Activated naive CD4-positive, alpha-beta T cell treated with anti-CD3 and anti-CD28 coated beads, Interleukin-2, amount 50 U/mL, for 72 hours (primary cell): ENCODE data around the gene ADARB2. TPM values are rescaled to one million over a fixed set of nuclear protein-coding genes. Genes with fewer than 3 reads are reported as not detected.

Experiments
- ATAC-seq, 2 donors: fragments of 150-1000 bp; cut with Tn5 transposase; 2 replicates each; pipeline ENCODE4 v1.10.0; 2021; ENCODE audit warnings: mild to moderate bottlenecking in 2 of 2, moderate library complexity in 2 of 2
- DNase-seq, 2 donors: peaks; one replicate each; pipeline ENCODE4 v3.0.0; 2021 to 2022; ENCODE audit warnings: low spot score in 2 of 2
- H3K27ac Mint-ChIP-seq, 2 donors: one replicate each; pipeline ENCODE4 v1.8.0; 2022; ENCODE audit warnings: mild to moderate bottlenecking in 2 of 2, mixed read lengths in 2 of 2
- H3K36me3 Mint-ChIP-seq, 2 donors: one replicate each; pipeline ENCODE4 v1.8.0; 2022; ENCODE audit warnings: mixed read lengths in 2 of 2
- H3K9me3 Mint-ChIP-seq, 2 donors: one replicate each; pipeline ENCODE4 v1.8.0; 2022; ENCODE audit warnings: mixed read lengths in 2 of 2
- total RNA-seq, 2 donors: library from RNA; stranded (reverse); gene quantifications; one replicate each; pipeline ENCODE4 v1.2.3, GENCODE V29; 2022

Gene ADARB2
- total RNA-seq, 2 donors from 2014 or later, result 0.27 TPM; not detected in 1

DNA sequence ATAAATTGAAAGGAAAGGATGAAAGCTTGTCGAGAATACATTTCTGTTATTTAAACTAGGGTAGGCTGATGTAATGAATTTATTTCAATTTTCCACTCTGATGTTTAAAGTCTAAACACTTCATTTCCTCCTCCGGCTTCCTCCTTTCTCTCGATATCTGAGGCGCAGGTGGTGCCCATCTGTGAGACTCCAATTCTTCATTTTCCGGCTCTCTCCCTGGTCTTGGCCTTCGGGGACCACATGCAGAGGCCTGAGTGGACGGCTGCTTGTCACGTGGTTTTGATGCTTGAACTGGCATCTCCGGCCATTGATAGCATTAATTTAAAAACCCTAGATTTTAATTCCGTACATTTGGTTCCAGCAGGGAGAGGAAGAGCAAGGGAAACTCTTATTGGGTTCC is 5.8 kb upstream of the ADARB2 start:
- peaks cover 0 to 7% of the 10 kb centered on the region in 2 donors for H3K36me3 Mint-ChIP-seq
- H3K9me3 Mint-ChIP-seq, result peaks cover 2 to 3% of the 10 kb centered on the region in 2 donors
- ATAC-seq, result no peak
- no peak overlapping the region for H3K27ac Mint-ChIP-seq
- DNase-seq, result no peak

DNA sequence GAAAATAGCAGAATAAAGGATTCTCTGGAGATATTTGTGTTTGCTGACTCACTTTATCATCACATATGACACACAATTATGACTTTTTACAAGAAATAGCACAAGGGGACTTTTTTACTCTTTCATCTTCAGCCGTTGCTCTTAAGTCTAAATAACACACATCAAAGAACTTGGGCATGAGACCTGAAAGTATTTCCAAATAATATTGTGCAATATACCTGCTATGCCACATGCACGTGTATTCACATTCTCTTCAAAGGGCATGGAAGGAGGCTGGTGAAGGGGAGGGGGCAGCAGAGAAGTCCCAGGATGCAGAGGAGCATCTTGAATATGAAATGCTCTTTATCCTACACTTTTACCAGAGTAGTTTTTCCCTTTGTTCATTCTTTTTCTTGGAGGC is 4.1 kb upstream of the ADARB2 start:
- H3K27ac Mint-ChIP-seq, result no peak overlapping the region
- ATAC-seq, result no peak
- no peaks in the 10 kb centered on the region for H3K9me3 Mint-ChIP-seq
- DNase-seq, result no peak
- H3K36me3 Mint-ChIP-seq, result no peaks in the 10 kb centered on the region

DNA sequence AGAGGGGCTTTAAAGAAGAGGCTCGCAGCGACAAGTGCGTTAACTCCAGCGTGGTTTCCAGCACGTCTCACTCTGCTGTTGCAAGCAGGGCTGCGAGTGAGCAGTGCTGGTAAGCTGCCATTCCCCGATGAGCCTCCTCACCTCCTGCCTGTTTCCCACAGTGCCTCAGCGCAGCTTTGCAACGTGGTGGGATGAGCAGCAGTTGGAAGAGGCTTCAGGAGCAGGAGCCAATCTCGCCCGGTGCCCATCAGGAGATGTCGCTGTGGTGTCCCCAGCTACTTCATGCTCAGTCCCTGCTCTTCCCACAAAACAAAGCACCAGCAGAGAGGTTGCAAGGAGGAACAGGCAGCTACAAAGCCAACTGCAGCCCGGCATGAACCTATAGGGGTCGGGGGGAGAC is 2.4 kb upstream of the ADARB2 start:
- no peak for DNase-seq
- no peaks in the 10 kb centered on the region for H3K36me3 Mint-ChIP-seq

DNA sequence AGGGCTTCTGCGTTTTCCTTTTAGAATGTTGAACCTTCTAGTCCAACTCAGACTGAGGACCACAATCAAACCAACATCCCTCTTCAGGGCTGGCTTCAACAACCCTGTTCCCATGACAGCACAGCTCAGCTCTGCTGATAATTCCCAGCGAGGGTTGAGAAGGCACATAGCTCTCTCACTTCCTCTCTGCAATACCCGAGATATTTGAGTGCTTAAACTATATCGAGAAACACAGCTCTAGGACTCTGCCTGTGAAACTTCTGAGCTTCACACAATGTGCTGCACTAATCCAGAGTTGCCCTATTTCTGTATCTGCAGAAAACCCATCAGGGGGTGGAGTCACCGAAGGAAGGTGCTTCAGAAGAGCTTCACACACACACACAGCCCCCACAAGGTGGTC is 1.6 kb upstream of the ADARB2 start:
- no peaks in the 10 kb centered on the region for H3K9me3 Mint-ChIP-seq
- no peak overlapping the region for H3K27ac Mint-ChIP-seq
- H3K36me3 Mint-ChIP-seq, result no peaks in the 10 kb centered on the region
- ATAC-seq (no peak), DNase-seq (no peak)

More for the DNA sequence above, 2.4 kb upstream of the ADARB2 start:
- ATAC-seq, result no peak
- Mint-ChIP-seq H3K9me3 (no peaks in the 10 kb centered on the region), H3K27ac (no peak overlapping the region)

DNA sequence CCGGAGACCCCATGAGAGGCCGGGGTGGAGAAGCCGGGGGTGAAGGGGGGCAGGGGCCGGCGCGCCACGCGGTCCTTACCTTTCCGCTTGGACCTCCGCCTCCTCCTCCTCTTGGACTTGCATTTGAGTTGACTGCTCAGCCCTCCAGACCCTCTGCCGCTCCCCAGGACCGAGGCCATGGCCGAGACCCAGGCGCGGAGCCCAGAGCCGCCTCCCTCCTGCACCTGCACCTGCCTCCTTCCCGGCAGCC is 428 bp downstream of the ADARB2 start:
- no peak for DNase-seq
- no peak for ATAC-seq
- Mint-ChIP-seq H3K27ac (no peak overlapping the region), H3K36me3 (no peaks in the 10 kb centered on the region), H3K9me3 (no peaks in the 10 kb centered on the region)

DNA sequence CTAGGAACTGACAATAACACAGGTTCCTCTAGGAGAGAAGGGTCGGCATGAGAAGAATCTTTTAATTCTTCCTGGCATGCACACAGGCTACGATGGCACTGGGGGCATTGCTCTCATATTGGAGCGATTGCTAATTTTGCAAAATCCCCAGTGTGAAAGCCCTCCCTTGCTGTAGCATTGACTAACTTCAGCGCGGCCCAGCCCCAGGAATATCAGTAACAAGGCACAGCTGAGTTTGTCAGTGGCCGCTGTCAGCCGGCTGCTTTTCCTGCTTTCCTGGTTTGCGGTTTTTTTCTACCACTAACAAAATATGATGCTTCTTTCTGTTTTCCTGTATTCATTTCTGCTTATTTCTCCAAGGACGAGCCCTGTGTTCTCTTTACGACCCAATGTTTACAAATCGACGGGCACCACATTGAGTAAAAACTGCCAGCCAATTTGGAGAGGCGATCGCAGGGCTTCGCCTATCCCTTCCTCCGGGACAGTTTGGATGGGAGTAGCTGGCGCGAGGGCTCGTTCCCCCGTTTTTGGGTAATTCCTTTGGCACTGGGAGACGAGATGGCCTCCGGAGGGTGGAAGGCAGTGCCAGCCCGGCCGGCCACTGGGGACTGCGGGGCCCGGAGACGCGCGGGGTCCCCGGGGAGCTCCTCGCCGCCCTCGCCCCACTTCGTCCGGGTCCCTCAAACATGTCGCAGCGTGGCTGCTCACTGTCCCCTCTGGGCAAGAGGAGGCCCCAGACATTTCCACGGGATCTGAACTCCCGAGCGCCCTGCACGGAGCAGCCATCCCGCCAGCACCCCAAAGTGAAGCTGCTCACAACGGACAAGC is 967 bp downstream of the ADARB2 start:
- no peak for DNase-seq
- peak in 1 of 2 donors; percentile 8 for ATAC-seq
- no peak overlapping the region for H3K27ac Mint-ChIP-seq
- no peaks in the 10 kb centered on the region for H3K9me3 Mint-ChIP-seq
- H3K36me3 Mint-ChIP-seq, result no peaks in the 10 kb centered on the region

DNA sequence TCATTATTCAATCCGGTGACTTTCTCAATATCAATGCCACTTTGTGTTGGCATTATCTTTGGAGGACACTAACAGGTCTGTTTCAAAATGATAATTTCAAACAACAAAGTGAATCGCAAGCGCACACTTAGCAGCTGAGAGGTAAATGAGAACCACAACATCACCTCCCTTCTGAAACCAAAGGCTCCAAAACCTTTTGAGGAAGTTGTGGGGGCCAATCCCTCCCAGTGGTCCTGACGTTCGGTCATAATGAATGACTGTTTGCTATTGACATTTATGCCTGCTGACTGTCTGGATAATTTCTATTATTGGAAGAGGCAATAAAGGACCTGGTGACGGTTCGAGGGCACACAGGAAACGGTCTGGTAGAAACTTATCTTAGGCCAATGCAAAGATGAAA is 1.8 kb downstream of the ADARB2 start:
- H3K36me3 Mint-ChIP-seq, result no peaks in the 10 kb centered on the region
- no peaks in the 10 kb centered on the region for H3K9me3 Mint-ChIP-seq
- no peak overlapping the region for H3K27ac Mint-ChIP-seq

DNA sequence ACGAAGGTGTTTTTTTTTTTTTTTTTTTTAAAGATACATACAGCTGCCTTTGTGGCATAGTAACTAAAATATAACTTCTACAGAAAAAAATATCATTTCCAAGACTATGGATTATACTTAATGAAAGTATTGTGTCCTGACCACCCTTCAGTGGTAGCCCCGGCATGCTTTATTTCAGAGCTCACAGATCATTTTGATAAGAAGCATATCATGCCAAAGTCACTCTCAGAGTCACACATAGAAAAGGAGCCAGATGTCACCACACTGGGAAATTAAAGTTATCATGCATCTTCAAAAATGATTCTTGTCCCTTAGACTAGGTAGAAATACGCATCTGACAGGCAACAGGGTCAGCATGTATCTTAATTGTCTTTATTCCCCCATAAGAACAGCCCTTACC is 3.0 kb downstream of the ADARB2 start:
- Mint-ChIP-seq H3K27ac (no peak overlapping the region), H3K9me3 (no peaks in the 10 kb centered on the region), H3K36me3 (no peaks in the 10 kb centered on the region)
- DNase-seq, result no peak
- no peak for ATAC-seq

More for the DNA sequence above, 1.8 kb downstream of the ADARB2 start:
- no peak for DNase-seq
- ATAC-seq, result no peak

DNA sequence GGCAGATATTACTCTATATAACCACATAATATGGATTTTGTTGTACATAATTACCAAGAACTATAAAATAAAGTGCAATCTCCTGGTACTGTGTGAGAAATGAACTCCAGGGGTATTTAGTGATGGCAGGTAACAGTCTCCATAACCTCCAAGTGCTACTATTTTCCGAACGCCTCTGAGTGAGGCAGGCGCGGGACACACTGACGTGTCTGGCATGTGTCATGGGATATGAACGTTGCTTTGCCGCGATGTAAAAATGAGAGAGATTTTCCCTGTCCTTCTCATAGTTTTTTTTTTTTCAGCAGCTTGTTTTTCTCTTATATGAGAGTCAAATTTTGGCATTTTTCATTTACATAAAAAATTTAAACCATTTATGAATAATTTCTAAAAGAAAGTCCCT is 3.6 kb downstream of the ADARB2 start:
- H3K36me3 Mint-ChIP-seq, result no peaks in the 10 kb centered on the region
- H3K9me3 Mint-ChIP-seq, result no peaks in the 10 kb centered on the region
- H3K27ac Mint-ChIP-seq, result no peak overlapping the region
- DNase-seq (no peak), ATAC-seq (no peak)

DNA sequence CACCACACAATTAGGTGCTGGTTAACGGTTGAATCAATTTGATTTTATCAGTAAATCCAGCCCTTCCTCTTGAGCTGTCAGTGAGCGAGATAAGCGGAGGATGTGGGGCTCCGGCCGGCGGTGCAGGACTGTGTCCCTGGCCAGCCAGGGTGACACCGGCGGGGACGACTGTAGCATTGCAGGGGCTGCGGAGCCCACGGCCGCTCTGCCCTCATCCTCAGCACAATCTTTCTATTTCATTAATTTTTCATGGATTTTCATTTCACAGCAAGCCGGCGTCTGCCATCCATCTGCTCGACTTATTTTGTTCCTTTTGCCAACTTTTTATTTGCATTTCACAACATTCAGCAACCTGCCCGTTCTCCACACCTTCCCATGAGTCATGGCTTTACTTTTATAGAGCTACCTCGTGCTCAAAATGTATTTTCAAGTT is 4.7 kb downstream of the ADARB2 start:
- no peaks in the 10 kb centered on the region for H3K36me3 Mint-ChIP-seq
- H3K9me3 Mint-ChIP-seq, result no peaks in the 10 kb centered on the region
- ATAC-seq (no peak), DNase-seq (no peak)
- no peak overlapping the region for H3K27ac Mint-ChIP-seq

DNA sequence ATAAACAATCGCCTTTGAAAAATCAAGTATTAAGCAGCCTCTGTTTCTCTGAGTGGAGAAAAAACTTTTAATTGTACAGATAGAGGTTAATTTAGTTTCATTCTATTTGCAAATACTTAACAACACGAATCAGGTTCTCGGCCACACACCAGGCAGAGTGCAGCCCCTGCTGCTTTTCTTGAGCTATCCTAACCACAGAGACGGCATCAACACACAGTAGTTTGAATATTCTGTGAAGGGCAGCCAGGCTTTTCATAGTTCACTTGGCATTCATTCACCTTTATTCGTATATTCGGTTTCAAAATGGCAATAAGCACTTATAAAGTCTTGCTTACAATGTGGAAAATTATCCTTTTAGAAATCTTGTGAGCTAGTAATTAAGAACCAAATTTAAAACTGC is 5.7 kb downstream of the ADARB2 start:
- H3K27ac Mint-ChIP-seq, result no peak overlapping the region
- no peaks in the 10 kb centered on the region for H3K9me3 Mint-ChIP-seq
- no peak for ATAC-seq
- H3K36me3 Mint-ChIP-seq, result no peaks in the 10 kb centered on the region
- DNase-seq, result no peak

DNA sequence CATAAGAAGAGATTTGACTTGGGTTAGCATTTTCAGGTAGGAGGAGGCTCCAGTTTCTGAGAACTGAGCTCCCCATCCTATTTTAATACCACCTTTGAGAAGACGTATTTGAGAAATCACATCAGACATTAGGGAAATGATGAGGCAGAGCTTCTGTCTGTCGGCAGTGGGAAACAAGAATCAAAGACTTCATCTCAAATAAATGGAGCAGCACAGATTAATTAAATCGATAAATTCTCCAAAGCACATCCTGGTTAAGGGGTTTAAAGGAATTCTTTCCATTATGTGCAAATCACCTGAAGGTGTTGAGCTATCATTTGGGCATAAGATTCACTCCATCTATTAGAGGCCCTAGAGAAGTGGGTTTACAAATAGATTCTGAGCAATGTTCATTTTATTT is 7.6 kb downstream of the ADARB2 start:
- Mint-ChIP-seq H3K36me3 (no peaks in the 10 kb centered on the region), H3K9me3 (no peaks in the 10 kb centered on the region), H3K27ac (no peak overlapping the region)
- no peak for ATAC-seq
- no peak for DNase-seq

DNA sequence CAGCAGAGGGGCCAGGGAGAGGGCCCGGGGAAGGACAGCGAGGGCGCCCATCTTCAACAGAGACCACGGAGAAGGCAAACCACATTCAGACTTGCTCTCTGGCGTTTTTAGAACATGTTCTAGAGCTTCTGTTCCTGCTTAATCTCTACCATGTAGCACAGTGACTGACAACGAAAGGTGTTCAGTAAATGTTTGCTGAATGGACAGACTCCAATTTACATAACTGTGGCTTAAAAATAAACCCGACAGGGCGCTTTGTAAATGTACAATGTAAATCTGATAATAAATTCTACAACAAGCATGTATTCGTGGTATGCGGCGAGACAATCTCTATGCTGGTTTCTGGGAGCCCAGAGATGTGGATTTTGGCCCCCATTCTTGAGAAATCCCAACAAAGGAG is 10.5 kb downstream of the ADARB2 start:
- H3K27ac Mint-ChIP-seq, result no peak overlapping the region
- no peaks in the 10 kb centered on the region for H3K36me3 Mint-ChIP-seq
- DNase-seq, result no peak
- ATAC-seq, result no peak
- no peaks in the 10 kb centered on the region for H3K9me3 Mint-ChIP-seq

DNA sequence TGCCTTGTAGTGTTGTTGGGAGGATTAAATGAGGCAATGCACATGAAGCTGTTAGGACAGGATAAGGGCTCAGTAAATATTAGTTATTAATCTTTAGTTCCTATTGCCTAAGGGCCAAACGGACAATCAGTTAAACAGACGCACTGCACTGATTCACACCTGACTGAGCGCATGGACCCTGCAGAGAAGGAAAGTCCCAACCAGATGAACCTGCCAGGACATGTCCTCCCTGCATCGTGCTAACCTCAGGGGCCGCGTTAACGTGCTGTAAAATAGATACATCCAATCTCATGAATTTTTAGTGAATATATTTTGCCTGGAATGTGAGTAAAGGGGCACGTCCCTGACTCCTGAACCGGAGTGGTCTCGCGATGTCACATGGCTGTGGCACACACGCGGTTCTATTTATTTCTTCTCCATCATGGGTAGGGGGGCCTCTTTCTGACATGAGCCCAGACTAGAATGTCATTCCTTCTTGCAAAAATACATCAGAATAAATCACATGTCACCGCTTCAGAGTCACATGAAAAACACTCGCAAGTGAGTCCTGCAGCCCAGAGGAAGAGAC is 12.3 kb downstream of the ADARB2 start:
- DNase-seq (no peak), ATAC-seq (no peak)
- Mint-ChIP-seq H3K27ac (no peak overlapping the region), H3K36me3 (no peaks in the 10 kb centered on the region), H3K9me3 (no peaks in the 10 kb centered on the region)

DNA sequence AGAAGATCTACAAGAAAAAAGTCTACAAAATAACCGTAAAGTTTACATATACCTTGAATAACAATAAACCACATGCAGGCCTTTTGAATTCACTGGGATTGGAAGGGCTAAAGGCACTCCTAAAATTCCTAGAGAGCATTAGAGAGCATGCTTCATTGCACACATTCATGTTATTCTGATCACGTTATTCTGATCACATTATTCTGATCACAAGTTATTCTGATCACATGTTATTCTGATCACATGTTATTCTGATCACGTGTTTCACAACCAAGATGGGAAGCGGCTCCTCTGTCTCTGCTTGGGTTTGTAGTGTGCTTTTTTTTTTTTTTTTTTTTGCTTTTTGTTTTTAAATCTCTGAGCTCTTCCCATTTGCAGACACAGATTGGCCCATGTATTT is 20.5 kb downstream of the ADARB2 start:
- Mint-ChIP-seq H3K9me3 (peaks cover 0 to 3% of the 10 kb centered on the region in 2 donors), H3K36me3 (peaks cover 0 to 4% of the 10 kb centered on the region in 2 donors), H3K27ac (no peak overlapping the region)
- no peak for ATAC-seq
- no peak for DNase-seq

DNA sequence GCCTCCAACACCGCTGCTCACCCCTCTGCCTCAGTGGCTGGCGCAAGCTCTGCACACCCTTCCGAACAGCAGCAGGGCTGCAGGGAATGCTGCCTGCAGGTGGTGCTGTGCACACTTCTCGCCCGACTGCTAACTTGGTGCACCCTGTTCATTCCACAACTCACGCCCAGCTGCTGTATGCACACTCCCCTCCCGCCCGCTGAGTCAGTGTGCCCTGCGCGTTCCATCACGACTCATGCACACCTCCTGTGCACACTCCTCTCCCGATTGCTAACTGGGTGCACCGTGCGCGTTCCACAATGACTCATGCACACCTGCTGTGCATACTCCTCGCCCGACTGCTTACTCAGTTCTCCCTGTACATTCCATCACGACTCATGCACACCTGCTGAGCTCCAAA is 21.5 kb downstream of the ADARB2 start:
- Mint-ChIP-seq H3K27ac (no peak overlapping the region), H3K9me3 (peaks cover 0 to 3% of the 10 kb centered on the region in 2 donors), H3K36me3 (peaks cover 0 to 8% of the 10 kb centered on the region in 2 donors)
- DNase-seq (peak in 1 of 2 donors; percentile 18), ATAC-seq (peak in 1 of 2 donors; percentile 94)

DNA sequence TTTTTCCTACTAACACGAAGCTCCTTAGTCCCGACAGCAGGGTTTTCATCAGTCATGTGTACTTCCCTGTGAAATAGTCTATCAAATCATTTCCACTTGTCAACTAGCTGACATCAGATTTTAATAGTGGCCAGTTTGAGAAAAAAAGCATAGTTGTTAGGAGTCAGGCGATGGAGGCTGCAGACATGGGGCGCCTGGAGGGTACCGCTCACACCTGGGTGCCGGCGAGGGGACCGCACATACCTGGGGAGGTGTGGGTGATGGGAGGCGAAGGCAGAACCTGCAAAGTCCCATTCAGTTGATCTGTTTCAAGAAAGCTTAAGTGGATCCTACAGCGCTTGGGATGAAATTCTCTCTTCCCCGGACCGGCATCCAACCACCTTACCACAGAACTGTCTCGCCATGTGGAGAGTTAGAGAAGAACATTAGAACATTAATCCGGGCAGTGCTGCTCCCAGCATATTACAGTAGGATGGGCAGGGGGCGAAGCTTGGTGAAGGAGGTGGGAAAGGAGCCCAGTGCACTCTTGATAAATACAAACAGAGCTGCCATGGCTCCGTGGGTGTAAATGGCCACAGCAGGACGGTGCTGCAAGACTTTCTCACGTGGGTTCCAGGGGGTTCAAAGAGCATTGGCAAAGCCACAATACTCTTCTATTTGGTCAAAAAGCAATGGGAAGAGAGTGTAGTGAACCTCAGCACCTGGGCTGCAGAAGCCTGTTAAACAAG is 24.2 kb downstream of the ADARB2 start:
- Mint-ChIP-seq H3K36me3 (peaks cover 0 to 10% of the 10 kb centered on the region in 2 donors), H3K9me3 (peaks cover 0 to 9% of the 10 kb centered on the region in 2 donors), H3K27ac (no peak overlapping the region)
- ATAC-seq (no peak), DNase-seq (no peak)

DNA sequence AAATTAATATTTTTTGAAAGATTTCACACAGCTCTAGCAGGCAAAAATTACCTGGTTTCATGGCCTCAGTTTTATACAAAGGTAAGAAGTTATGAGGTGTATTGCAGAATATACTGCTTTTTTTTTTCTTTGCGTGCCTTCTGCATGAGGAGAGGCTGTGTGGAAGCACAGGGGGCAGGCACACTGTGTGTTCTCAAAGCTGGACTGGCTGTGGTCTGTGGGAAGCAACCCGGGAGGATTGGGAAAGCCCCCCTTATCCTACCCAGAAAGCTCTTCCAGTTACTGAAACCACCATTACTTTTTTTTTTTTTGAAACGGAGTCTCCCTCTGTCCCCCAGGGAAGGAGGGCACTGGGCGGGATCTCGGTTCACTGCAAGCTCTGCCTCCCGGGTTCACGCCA is 25.0 kb downstream of the ADARB2 start:
- DNase-seq, result no peak
- no peak for ATAC-seq
- Mint-ChIP-seq H3K9me3 (peaks cover 3 to 15% of the 10 kb centered on the region in 2 donors), H3K27ac (no peak overlapping the region), H3K36me3 (peaks cover 8 to 15% of the 10 kb centered on the region in 2 donors)
